ENCODE data around the gene PDCD6IP.

GRCh38 chr3:33758864-33759263 lies 39.6 kb upstream of the PDCD6IP start:
- TF ChIP-seq REST (tag by site-specific recombination; IDR thresholded peaks at IDR 0.05) (no peak), ZSCAN30 (tag by site-specific recombination; IDR thresholded peaks at IDR 0.05) (no peak), ZNF660 (tag by site-specific recombination; IDR thresholded peaks at IDR 0.05) (no peak)
- TF ChIP-seq, protein P1, sequence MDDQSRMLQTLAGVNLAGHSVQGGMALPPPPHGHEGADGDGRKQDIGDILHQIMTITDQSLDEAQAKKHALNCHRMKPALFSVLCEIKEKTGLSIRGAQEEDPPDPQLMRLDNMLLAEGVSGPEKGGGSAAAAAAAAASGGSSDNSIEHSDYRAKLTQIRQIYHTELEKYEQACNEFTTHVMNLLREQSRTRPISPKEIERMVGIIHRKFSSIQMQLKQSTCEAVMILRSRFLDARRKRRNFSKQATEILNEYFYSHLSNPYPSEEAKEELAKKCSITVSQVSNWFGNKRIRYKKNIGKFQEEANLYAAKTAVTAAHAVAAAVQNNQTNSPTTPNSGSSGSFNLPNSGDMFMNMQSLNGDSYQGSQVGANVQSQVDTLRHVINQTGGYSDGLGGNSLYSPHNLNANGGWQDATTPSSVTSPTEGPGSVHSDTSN (CRISPR knock-in tag; IDR thresholded peaks at IDR 0.05), result no peak
